HG03196 (cell line): Measurements from ENCODE around the gene VANGL2.

Experiments used
- ATAC-seq: cut with Tn5 transposase; IDR thresholded peaks from one replicate; pipeline ENCODE4 v1.9.1; 2021; ENCODE audit not compliant: unreplicated experiment

VANGL2 gene

GRCh38 chr1:160400223-160400645, at the start of gene VANGL2:
Gene VANGL2, plus strand, starts transcription at chr1:160400564. Its CDS starts 15,274 bp downstream, at chr1:160415838.
- no peak for ATAC-seq

GRCh38 chr1:160351629-160352028, 48.7 kb upstream of the VANGL2 start:
- ATAC-seq: no peak

- no peak for ATAC-seq
Observed at GRCh38 chr1:160352555-160352954, 47.8 kb upstream of the VANGL2 start.

GRCh38 chr1:160353223-160353622, 47.1 kb upstream of the VANGL2 start:
- no peak for ATAC-seq

- no peak for ATAC-seq
Observed at GRCh38 chr1:160354388-160354985, 45.9 kb upstream of the VANGL2 start.

- no peak for ATAC-seq
Observed at GRCh38 chr1:160357286-160358002, 42.9 kb upstream of the VANGL2 start.

- no peak for ATAC-seq
Observed at GRCh38 chr1:160358073-160358472, 42.3 kb upstream of the VANGL2 start.

GRCh38 chr1:160359559-160360226, 40.7 kb upstream of the VANGL2 start:
- no peak for ATAC-seq

GRCh38 chr1:160360227-160360695, 40.1 kb upstream of the VANGL2 start:
- no peak for ATAC-seq

GRCh38 chr1:160361199-160361598, 39.2 kb upstream of the VANGL2 start:
- ATAC-seq: no peak

GRCh38 chr1:160361814-160362167, 38.6 kb upstream of the VANGL2 start:
- no peak for ATAC-seq

GRCh38 chr1:160362168-160362957, 38.0 kb upstream of the VANGL2 start:
- ATAC-seq: no peak

GRCh38 chr1:160363010-160363409, 37.4 kb upstream of the VANGL2 start:
- no peak for ATAC-seq

GRCh38 chr1:160363951-160364735, 36.2 kb upstream of the VANGL2 start:
- ATAC-seq: no peak

GRCh38 chr1:160365325-160365724, 35.0 kb upstream of the VANGL2 start:
- no peak for ATAC-seq

GRCh38 chr1:160366731-160367515, 33.4 kb upstream of the VANGL2 start, which contains the start of gene NHLH1:
Gene NHLH1, plus strand, starts transcription at chr1:160367071. Its CDS starts 3,661 bp downstream, at chr1:160370732.
- no peak for ATAC-seq

GRCh38 chr1:160367516-160367900, 32.9 kb upstream of the VANGL2 start:
- ATAC-seq: no peak

- no peak for ATAC-seq
Observed at GRCh38 chr1:160367934-160368923, 32.1 kb upstream of the VANGL2 start.
